GM19328 (cell line): ENCODE results near the gene BUB1.
"Not testable (repeated sequence)": the region's sequence is repeated elsewhere in the genome, so short reads cannot be mapped to it uniquely, and the experiment has no call there.

Source experiments
- ATAC-seq: cut with Tn5 transposase; IDR thresholded peaks from one replicate; pipeline ENCODE4 v1.9.1; 2021; ENCODE audit warnings: mild to moderate bottlenecking, moderate library complexity; ENCODE audit not compliant: unreplicated experiment

Gene BUB1

DNA sequence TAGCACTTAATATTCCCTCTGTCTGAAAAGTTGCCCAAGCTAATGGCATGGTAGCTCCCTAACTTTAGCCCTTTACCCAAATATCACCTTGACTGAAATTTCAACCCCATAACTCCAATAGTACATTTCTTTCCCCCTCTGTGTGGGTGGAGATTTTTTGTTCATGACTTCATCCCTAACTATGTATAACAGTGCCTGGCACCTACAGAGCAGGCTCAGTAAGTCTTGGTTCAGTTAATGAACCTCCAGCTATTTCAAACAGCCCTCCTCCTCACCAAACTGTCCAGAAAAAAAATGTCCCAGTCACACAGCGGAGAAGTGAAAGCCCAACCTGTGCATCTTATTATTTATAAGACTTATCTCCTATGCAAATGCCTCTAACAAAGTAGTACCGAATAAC, 18.6 kb downstream of the BUB1 start:
- ATAC-seq, result no peak

GRCh38 chr2:110657724-110658305, 20.0 kb downstream of the BUB1 start:
- ATAC-seq, result no peak

DNA sequence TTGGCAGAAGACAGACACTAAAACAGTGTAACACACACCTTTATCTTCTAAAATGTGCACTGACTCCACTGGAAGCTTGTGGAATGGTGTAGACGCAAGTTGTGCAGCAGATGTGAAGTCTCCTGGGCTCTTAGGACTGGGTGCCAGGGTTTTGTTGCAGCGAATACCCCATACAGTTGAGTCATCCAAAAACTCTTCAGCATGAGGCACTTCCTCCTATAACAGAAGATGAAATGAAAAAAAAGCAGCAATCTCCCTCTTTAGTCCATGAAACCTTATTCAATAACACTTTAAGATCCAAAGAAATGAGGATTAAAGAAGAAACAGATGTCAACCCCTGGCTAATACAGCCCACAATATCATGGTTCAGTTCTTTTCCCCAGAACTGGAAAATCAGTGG, 22.2 kb downstream of the BUB1 start:
- no peak for ATAC-seq

GRCh38 chr2:110653861-110654260, 24.0 kb downstream of the BUB1 start:
- no peak for ATAC-seq

- ATAC-seq, result no peak
Observed at GRCh38 chr2:110650346-110650745, 27.5 kb downstream of the BUB1 start.

DNA sequence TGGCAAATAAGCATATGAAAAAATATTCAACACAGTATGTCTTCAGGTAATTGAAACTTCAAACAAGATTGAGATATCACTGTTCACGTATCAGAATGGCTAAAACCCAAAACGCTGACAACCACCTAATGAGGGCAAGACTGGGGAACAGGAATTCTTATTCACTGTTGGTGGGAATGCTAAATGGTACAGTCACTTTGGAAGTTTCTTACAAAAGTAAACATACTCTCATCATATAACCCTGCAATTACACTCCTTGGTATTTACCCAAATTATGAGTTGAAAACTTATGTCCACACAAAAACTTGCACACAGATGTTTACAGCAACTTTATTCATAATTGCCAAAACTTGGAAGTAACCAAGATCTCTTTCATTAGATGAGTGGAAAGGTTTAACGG, 30.1 kb downstream of the BUB1 start:
- no peak for ATAC-seq

DNA sequence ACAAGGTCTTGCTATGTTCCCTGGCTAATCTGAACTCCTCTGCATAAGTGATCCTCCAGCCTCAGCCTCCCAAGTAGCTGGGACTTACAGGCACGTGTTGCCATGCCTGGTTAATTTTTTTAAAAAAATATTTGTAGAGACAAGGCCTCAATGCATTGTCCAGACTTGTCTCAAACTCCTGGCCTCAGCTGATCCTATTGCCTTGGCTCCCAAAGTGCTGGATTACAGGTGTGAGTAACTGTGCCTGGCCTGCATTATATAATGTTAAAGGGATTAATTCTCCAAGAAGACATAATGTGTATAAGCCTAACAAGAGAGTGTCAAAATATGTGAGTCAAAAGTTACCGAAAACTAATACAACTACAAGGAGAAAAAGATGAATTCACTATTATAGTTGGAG, 32.2 kb downstream of the BUB1 start:
- ATAC-seq, result no peak

- no peak for ATAC-seq
Observed at GRCh38 chr2:110644357-110644756, 33.5 kb downstream of the BUB1 start.

- ATAC-seq, result no peak
Observed at GRCh38 chr2:110642360-110642759, 35.5 kb downstream of the BUB1 start.

DNA sequence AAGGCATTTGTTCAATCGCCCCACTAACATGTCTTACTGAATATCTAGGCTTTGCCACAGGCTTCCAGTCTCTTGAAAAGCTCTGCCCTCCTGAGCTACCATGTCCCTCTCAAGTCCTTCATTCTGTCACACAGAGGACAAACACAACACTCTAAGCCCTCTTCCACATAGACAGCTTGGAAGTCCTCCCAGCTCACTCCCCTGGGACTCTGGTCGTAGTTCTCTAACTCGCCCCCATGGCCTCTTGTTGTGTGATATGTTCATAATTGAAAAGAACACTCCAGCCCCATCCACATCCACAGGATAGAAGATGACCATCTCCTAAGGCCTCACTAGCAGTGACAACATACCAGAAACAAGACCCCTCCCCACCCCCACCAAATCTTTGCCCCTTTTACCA, 37.9 kb downstream of the BUB1 start:
- no peak for ATAC-seq

GRCh38 chr2:110638952-110639695, 38.7 kb downstream of the BUB1 start:
- ATAC-seq, result no peak

- no peak for ATAC-seq
Observed at GRCh38 chr2:110638004-110638403, 39.9 kb downstream of the BUB1 start.

GRCh38 chr2:110637093-110637492, 40.8 kb downstream of the BUB1 start:
- ATAC-seq, result no peak

DNA sequence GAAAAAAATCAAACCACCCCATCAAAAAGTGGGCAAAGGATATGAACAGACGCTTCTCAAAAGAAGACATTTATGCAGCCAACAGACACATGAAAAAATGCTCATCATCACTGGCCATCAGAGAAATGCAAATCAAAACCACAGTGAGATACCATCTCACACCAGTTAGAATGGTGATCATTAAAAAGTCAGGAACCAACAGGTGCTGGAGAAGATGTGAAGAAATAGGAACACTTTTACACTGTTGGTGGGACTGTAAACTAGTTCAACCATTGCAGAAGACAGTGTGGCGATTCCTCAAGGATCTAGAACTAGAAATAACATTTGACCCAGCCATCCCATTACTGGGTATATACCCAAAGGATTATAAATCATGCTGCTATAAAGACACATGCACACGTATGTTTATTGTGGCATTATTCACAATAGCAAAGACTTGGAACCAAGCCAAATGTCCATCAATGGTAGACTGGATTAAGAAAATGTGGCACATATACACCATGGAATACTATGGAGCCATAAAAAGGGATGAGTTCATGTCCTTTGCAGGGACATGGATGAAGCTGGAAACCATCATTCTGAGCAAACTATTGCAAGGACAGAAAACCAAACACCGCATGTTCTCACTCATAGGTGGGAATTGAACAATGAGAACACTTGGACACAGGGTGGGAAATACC, 41.8 kb downstream of the BUB1 start:
- not testable (repeated sequence) for ATAC-seq

DNA sequence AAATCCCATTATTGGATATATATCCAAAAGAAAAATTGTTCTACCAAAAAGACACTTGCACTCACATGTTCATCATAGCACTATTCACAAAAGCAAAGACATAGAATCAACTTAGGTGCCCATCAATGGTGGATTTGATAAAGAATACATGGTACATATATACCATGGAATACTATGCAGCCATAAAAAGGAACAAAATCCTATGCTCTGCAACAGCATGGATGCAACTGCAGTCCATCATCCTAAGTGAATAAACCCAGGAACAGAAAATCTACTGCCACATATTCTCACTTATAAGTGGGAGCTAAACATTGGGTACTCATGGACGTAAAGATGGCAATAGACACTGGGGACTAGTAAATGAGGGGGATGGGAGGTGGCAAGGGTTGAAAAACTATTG, 50.5 kb downstream of the BUB1 start:
- ATAC-seq, result not testable (repeated sequence)

GRCh38 chr2:110619326-110619939, 58.4 kb downstream of the BUB1 start:
- not testable (repeated sequence) for ATAC-seq

- not testable (repeated sequence) for ATAC-seq
Observed at GRCh38 chr2:110613927-110614326, 63.9 kb downstream of the BUB1 start.

DNA sequence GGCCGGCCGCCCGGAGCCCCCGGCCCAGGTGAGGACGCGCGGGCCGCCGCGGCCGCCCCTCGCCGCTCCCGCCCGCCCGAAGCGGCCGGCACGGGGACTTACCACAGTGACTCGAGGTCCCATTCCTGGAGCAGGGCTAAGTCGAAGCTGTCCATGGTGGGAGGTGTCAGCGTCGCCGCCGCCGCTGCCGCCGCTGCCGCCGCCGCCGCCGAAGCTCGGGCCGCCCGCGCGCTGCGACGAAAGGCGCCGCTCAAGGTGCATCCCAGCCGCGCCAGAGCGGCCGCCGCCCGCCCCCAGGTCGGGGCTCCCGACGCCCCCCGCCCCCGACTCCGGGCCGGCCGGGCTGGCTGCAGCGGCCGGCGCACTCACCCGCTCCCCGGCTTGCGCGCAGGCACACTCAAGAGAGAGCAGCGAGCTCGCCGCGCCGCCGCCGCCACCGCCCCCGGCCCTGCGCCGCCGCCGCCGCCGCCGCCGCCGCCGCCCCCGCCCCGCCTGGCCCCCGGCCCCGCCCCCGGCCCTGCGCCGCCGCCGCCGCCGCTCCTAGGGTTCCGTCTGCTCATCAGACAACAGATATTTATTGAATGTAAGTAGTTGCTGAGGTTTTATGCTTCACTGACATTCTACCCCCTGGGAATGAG, 67.1 kb downstream of the BUB1 start:
- not testable (repeated sequence) for ATAC-seq

DNA sequence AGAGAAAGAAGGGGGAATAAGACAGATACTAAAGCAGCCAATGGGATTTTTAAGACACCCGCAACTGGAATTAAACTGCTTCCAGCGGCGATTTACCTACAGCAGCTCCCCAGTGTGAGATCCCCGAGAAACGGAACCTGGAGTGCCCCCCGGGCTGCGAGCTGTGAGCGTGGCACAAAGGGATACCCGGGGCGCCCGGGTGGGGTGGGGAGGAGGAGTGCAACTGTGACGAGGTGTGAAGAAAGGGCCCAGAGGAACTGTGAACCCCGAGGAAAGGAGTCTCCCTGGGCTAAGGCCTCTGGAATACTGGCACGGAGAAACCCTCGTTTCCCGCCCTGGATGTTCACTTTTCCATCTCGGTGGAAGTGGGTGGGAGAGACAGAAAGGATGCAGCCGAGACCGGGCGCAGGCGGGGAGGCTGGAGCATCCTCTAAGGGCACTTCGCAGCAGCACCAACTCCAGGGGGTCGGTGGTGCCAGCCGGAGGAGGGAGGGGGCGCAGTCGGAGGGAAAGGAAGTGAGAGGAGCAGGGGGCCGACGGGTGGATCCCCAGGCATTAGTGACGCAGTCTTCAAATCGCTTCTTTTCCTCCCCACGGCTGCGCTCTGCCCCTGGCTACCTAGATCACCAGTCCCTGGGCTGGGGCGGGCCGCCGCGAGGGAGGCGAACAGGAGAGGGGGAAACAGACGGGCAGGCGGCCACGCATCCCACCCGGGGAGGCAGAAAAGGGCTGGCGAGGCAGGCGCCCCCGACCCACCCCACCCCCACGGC, 67.8 kb downstream of the BUB1 start:
- ATAC-seq, result not testable (repeated sequence)

DNA sequence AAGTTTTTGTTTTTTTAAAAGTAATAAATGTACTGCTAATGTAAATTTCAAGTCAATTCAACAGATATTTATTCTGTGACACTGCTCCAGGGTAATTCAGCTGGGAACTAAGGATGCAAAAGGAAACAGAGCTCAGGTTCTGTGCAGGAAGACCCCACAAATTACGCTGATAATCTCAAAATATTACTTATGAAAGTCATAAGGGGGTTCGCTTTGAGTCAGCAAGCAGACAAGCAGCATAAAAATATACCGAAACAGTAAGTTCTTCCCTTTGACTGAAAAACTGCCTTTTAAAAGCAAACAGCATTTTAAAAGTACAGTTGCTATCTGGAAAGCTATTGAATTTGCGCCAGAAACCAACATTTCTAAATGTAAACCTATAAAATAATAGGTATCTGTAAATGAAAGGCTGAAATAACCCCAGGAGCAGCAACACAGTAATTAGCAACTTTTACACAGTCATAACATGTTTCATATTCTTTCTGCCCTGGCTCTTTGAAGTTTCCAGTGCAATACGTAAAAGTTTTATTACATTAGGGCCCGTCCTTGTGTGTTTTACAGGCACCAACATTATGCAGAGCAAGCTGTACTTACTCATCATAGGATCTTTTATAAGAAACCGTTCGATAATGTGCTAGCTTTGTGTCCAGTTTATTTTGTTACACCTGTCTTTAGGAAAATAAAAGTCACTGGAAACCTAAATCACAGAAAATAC, 68.9 kb downstream of the BUB1 start:
- not testable (repeated sequence) for ATAC-seq
